Kasumi-1 (cell line): ENCODE measurements around the gene MAN2A2.

ENCODE experiments used
- DNase-seq, 2 experiments: peaks; one replicate each; lab custom pipeline; 2025; lab: John Stamatoyannopoulos, UW

MAN2A2 gene

GRCh38 chr15:90902840-90903732, at the start of gene MAN2A2:
MAN2A2 (plus strand) TSS chr15:90903302; CDS start chr15:90904208, 906 bp downstream.
- DNase-seq, result peak; percentile 47 to 51

- DNase-seq, result no peak
These were observed 48.0 kb upstream of the MAN2A2 start for GRCh38 chr15:90855139-90855538.

- DNase-seq, result no peak
These were observed 45.8 kb upstream of the MAN2A2 start for GRCh38 chr15:90857337-90857736.

GRCh38 chr15:90857883-90858443, 45.1 kb upstream of the MAN2A2 start:
- DNase-seq, result no peak

- no peak for DNase-seq
These were observed 43.6 kb upstream of the MAN2A2 start for GRCh38 chr15:90859234-90860131.

GRCh38 chr15:90860450-90860849, 42.7 kb upstream of the MAN2A2 start:
- DNase-seq, result no peak

- DNase-seq, result no peak
These were observed 42.0 kb upstream of the MAN2A2 start for GRCh38 chr15:90860942-90861675.

GRCh38 chr15:90862487-90862886, 40.6 kb upstream of the MAN2A2 start:
- DNase-seq, result no peak

GRCh38 chr15:90862964-90863778, 39.9 kb upstream of the MAN2A2 start:
- peak; percentile 26 to 29 for DNase-seq

GRCh38 chr15:90863987-90864386, 39.1 kb upstream of the MAN2A2 start:
- DNase-seq, result no peak

- no peak for DNase-seq
These were observed 38.6 kb upstream of the MAN2A2 start for GRCh38 chr15:90864507-90864906.

- DNase-seq, result no peak
These were observed 37.4 kb upstream of the MAN2A2 start for GRCh38 chr15:90865702-90866101.

- DNase-seq, result no peak
These were observed 36.9 kb upstream of the MAN2A2 start for GRCh38 chr15:90866161-90866715.

- DNase-seq, result no peak
These were observed 36.3 kb upstream of the MAN2A2 start for GRCh38 chr15:90866800-90867199.

- DNase-seq, result no peak
These were observed 34.8 kb upstream of the MAN2A2 start, which contains the start of gene FURIN for GRCh38 chr15:90868261-90868689. FURIN (plus strand) TSS chr15:90868588; CDS start chr15:90875741, 7,153 bp downstream.

GRCh38 chr15:90869140-90869541, 34.0 kb upstream of the MAN2A2 start:
- no peak for DNase-seq

GRCh38 chr15:90869601-90870353, 33.3 kb upstream of the MAN2A2 start:
- DNase-seq, result peak; percentile 95 to 96

GRCh38 chr15:90870354-90871138, 32.6 kb upstream of the MAN2A2 start:
- peak in 1 of 2 experiments; percentile 26 for DNase-seq
